T-helper 2 cell treated with Interferon-gamma antibody and Interleukin-4, amounts not matched to agents 100 ng/mL and 5 ng/mL, for 36 hours (primary cell): ENCODE measurements around the gene NKG7. TPM values are rescaled to one million over a fixed set of nuclear protein-coding genes. Genes with fewer than 3 reads are reported as not detected.

ENCODE experiments used
- intact Hi-C: fragments of 100-400 bp; cut with micrococcal nuclease; formaldehyde crosslinking; loops from one replicate; pipeline ENCODE4 v1.15.1; 2023
- total RNA-seq: library from RNA; stranded (reverse); gene quantifications from 2 replicates; pipeline ENCODE4 v1.2.3, GENCODE V29; 2022

NKG7 gene
- total RNA-seq, 1 donor from 2014 or later = 136 TPM

DNA sequence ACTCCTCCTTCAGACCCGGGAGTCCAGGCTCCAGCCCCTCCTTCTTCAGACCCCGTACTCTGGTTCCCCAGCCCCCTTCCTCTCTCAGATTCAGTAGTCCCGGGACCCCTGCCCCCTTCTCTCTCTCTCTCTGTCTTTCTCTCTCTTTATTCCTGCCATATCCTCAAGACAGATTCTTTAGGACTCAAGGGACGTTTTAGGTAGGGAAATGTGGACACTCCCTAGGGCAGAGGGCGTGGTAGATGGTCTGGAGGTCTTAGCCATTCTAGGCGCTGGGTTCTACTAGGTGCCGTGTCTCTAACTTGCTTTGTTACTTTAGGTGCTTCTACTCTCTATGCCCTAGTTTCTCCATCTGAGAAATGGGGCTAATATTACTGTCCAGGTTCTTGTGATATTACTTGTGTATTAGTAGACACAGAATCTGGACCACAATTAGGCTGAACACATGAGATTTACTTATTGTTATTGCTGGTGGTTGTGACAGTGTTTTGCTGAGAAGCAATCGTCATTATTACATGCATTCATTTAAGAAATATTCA, 18.7 kb upstream of the NKG7 start:
- intact Hi-C loops = no loop called here

DNA sequence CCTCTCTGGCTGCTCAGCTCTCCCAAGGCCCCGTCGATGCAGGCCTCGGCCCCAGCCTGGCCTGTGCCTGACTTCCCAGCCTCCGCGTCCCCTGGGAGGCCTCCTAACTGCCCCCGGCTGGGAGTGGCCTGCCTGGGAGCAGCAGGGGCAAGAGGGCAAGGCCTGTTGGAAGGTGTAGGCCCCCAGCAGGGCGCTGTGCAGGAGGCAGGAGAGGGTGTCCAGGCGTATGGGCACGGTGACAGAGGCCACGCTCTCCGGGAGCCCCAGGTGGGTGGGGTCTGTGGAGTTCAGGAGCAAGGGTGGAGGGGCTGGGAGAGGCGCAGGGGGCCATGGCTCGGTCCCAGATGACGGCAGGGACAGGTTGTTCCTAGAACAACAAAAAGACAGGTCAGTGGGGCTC, 16.7 kb upstream of the NKG7 start:
- intact Hi-C loops = no loop called here

GRCh38 chr19:51387924-51388389, 15.5 kb upstream of the NKG7 start, which contains the start of gene LIM2:
Gene LIM2 (minus strand): TSS chr19:51387974. CDS start chr19:51387443, 531 bp downstream.
- intact Hi-C loops = no loop called here

DNA sequence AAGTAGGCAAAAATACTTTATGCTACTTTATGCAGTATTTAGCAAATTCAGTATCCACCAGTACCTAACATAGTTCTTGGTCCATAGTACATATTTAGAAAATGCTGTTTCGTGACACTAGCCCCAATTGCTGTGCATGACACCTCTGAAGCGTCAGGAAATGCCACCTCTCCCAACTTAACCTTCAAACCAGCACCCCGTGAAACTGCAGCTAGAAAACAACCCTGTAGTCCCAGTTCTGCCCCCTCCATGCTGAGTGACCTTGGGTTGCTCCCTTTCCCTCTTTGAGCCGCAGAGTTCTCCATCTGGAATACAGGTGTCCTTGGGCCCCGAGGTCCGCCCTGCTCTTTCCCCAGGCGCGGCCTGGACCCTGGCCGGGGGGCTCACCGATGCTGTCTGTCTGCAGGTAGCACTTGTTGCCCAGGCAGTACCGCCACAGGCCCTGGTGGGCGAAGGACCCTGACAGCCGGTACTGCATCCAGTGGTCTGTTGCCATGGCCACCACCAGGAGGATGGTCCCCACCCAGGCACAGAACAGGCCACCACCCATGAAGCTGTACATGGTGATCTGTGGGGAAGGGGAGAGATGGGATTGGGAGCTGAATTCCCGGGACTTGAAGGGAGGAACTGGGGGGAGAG, 14.5 kb upstream of the NKG7 start:
- intact Hi-C loops = no loop called here

DNA sequence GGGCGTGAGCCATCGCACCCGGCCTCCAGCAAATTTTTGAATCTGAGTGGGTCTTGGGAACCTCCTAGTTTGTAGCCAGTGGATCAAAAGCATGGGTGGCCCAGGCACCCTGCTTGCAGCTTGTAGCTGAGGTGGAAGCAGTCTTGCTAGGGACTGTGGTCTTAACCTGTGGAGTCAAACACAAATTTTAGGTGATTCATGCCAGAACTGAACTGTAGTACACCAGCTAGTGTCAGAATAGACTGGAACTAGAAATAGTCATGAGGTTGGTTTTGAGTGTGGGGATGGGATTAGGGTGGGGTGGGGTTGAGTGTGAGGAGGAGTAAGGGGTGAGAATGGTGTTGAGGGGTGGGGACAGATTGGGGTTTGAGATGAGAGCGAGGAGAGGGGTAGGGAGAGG, 9.6 kb upstream of the NKG7 start:
- intact Hi-C loops = no loop called here

DNA sequence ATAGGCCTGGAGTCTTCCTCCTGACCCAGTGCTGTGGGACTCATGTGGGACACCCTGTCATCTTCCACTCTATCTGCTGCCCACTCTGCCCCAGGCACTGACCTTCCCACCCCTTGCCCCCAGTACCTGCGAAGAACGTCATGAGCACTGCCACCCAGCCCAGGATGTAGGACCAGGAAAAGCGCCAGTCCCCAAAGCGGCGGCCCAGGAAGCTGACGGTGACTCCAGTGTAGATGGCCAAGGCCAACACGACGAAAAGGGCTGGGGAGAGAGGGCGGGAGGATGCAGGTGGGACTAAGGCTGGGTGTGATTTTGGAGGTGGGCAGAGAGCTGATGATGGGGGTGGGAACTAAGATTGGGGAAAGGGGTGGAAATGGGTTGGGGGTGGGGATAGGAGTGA, 7.9 kb upstream of the NKG7 start:
- intact Hi-C loops = no loop called here

- intact Hi-C loops = no loop called here
These were observed 5.0 kb upstream of the NKG7 start for GRCh38 chr19:51377422-51377821.

DNA sequence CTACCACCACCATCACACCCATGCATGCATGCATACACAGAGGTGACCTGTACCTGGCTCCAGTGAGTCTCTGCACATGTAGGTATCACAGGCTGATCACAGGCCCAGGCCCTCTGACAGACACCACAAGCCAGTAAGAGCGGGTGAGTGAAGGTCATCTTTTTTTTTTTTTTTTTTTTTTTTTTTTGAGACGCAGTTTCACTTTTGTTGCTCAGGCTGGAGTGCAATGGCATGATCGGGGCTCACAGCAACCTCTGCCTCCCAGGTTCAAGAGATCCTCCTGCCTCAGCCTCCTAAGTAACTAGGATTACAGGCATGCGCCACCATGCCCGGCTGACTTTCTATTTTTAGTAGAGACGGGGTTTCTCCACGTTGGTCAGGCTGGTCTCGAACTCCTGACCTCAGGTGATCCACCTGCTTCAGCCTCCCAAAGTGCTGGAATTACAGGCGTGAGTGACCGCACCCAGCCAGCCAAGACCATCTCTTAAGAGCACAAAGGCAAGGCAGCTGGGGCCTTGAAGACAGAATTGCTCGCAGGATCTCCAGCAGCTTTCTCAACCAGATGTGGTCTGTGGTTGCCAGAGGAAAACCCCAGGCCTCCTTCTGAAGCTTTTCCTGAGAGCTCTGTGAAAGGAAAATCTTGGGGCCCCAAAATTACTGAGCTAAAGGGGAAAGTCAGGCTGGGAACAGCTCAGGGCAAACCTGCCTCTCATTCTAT, 3.2 kb upstream of the NKG7 start:
- intact Hi-C loops = no loop called here

DNA sequence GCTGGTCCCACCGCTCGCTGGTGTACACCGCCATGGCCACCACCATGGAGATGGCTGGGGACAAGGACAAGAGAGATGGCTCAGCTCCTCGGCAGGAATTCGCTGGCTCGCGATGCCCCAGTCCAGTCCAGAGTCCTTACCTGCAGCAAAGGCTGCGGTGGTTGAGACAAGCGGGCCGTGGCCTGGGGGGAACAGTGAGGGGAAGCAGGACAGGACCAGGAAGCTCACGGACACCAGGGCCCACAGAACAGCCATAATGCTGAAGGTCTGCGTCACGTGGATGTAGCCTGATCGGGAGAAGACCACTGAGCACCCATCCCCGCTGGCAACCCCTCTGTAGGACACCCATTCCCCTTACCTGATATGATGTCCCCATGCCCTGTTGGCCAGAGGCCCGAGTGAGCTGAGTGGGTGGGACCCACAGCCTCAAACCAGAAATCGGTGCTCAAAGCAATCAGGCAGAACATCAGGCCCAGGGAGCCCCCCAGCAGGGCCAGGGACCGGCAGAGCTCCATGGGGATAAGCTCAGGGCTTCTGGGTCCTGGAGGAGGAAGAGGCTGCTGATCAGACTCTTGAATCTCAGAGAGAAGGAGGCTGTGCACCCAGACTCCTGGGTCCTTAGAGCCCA, 319 bp downstream of the NKG7 start:
- intact Hi-C loops = no loop called here

- intact Hi-C loops = no loop called here
These were observed 1.2 kb downstream of the NKG7 start for GRCh38 chr19:51371186-51371690.

DNA sequence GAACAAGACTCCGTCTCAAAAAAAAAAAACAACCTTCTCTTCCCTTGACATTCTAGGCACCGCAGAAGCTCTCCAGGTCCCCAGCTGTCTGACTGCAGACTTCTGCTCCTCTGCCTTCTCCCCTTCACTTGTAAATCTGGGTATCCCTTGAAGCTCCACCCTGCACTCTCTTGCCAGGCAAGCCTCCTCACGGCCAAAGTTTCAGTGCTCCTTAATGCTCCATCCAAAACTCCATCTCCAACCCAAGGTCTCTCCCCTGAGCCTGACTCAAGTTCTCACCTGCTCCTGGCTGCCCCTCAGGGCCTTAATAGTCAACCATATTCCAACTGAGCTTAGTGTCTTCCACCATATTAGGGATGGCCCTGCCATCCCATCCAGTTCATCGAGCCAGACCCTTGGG, 2.2 kb downstream of the NKG7 start:
- intact Hi-C loops = no loop called here

DNA sequence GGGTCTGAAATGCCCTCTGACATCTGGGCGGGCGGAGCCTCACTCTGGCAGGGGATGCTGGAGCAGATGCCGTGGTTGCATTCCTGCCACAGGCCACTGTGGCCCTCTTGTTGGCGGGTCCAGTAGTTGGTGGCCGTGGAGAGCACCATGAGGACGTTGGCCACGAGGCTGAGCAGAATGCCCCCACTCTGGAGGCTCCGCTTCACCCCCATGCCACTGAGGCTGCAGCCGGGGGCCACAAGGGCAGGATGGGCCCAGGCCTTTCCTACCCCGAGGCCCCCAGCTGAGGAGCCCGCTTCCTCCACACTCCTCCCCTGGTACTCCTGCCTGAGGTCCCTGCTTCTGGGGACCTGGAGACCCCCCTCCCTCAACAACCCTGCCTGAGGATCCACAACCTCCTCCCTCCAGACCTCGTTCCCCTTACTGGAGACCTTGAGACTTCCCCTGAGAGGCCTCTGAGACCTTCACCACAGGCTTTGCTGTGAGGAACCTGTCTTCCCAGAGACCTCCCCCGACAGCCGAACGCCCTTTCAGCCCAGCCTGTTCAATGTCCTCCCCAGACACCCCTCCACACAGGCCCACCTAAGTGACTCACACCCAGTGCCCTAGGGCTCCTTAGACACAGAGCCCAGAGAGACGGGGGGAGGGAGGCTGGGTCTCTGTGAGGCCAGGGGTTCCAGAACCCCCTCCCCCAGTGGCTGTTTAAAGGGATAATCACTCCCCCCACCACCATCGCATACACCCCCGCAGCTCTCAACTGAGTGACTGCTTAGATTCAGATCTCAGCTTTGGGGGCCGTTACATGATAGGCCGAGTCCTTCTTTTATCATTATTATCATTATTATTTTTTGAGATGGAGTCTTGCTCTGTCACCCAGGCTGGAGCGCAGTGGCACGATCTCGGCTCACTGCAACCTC, 3.8 kb downstream of the NKG7 start, which contains the start of gene CLDND2:
TSS of gene CLDND2 (minus strand) at position 638 of the 917 bp plus-strand sequence. CDS start at position 212, 426 bp downstream.
- intact Hi-C loops = no loop called here

GRCh38 chr19:51367565-51368365, 4.7 kb downstream of the NKG7 start:
- intact Hi-C loops = loop anchor here (1.0 to 2.0 kb wide), 4 partner anchors 12 to 73 kb away; no protein-coding TSS in a partner anchor

- intact Hi-C loops = loop anchor here (1.0 to 2.0 kb wide), 4 partner anchors 12 to 74 kb away; no protein-coding TSS in a partner anchor
These were observed 5.2 kb downstream of the NKG7 start for GRCh38 chr19:51367255-51367564.

GRCh38 chr19:51366389-51367254, 5.8 kb downstream of the NKG7 start:
- intact Hi-C loops = loop anchor here (1.0 to 2.0 kb wide), 4 partner anchors 11 to 74 kb away; no protein-coding TSS in a partner anchor

- intact Hi-C loops = loop anchor here (2.0 kb wide), 1 partner anchor 75 kb away; no protein-coding TSS in a partner anchor
These were observed 6.5 kb downstream of the NKG7 start, which contains the start of gene ETFB for GRCh38 chr19:51365965-51366388. Gene ETFB (minus strand): TSS chr19:51366388. CDS start chr19:51366326, 62 bp downstream.

GRCh38 chr19:51365211-51365964, 7.1 kb downstream of the NKG7 start:
- intact Hi-C loops = no loop called here
